RWPE2 (cell line): ENCODE measurements around the gene TEFM.
"Not testable (repeated sequence)": the region's sequence is repeated elsewhere in the genome, so short reads cannot be mapped to it uniquely, and the experiment has no call there.

Source experiments
- ATAC-seq: fragments of 200-7000 bp; cut with Tn5 transposase; 3 replicates; pipeline ENCODE4 v1.9.1; 2021; ENCODE audit warnings: low read depth
- DNase-seq: peaks from one replicate; pipeline ENCODE4 v3.0.0-alpha.2; 2020; ENCODE audit warnings: low spot score
- H3K27ac ChIP-seq: fragments of 450-650 bp; 2 replicates; pipeline ENCODE4 v1.5.1; 2017; ENCODE audit warnings: mild to moderate bottlenecking; ENCODE audit not compliant: poor library complexity, severe bottlenecking
- H3K27me3 ChIP-seq: fragments of 250-450 bp; sonication (Bioruptor Pico); 2 replicates; pipeline ENCODE4 v1.5.1; 2021; ENCODE audit warnings: mild to moderate bottlenecking, moderate library complexity; ENCODE audit not compliant: insufficient read depth, poor library complexity, severe bottlenecking
- H3K36me3 ChIP-seq: fragments of 250-450 bp; sonication (Bioruptor Pico); 2 replicates; pipeline ENCODE4 v1.5.1; 2020; ENCODE audit warnings: low read depth, mild to moderate bottlenecking, moderate library complexity
- H3K4me1 ChIP-seq: fragments of 250-450 bp; sonication (Bioruptor Pico); 2 replicates; pipeline ENCODE4 v1.5.1; 2021; ENCODE audit warnings: mild to moderate bottlenecking, moderate library complexity; ENCODE audit not compliant: insufficient read depth, poor library complexity, severe bottlenecking
- H3K4me3 ChIP-seq: fragments of 250-450 bp; sonication (Bioruptor Pico); 2 replicates; pipeline ENCODE4 v1.5.1; 2021; ENCODE audit warnings: mild to moderate bottlenecking, moderate library complexity; ENCODE audit not compliant: severe bottlenecking
- H3K9me3 ChIP-seq: fragments of 250-450 bp; sonication (Bioruptor Pico); 2 replicates; pipeline ENCODE4 v1.5.1; 2021; ENCODE audit warnings: mild to moderate bottlenecking, moderate library complexity; ENCODE audit not compliant: severe bottlenecking
- CTCF ChIP-seq: fragments of 450-650 bp; IDR thresholded peaks from one replicate; pipeline ENCODE4 v1.5.1; 2017; ENCODE audit warnings: mild to moderate bottlenecking, moderate library complexity; ENCODE audit not compliant: poor library complexity, severe bottlenecking

Gene TEFM

DNA sequence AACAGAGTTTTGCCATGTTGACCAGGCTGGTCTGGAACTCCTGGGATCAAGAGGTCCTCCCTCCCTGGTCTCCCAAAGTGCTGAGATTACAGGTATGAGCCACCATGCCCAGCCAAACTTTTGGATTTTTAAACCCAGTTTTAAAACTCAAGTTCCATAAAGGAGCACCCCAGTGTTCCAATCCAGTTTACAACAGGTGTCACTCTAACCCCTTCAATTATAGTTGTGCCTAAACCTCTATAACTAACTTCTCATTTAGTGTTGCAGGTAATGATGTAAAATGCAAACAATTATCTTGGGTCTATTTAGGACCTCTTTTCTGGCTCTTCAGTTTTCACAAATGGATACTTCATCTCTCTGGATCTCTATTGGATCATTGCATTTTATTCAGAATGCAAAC, 7.9 kb upstream of the TEFM start:
- no peaks in the 10 kb centered on the region for H3K9me3 ChIP-seq
- H3K27ac ChIP-seq = no peak overlapping the region
- no peaks in the 10 kb centered on the region for H3K36me3 ChIP-seq
- H3K4me1 ChIP-seq = no peaks in the 10 kb centered on the region
- DNase-seq (no peak), ATAC-seq (no peak)
- no peak for TF ChIP-seq CTCF
- H3K27me3 ChIP-seq = no peaks in the 10 kb centered on the region
- H3K4me3 ChIP-seq = no peak overlapping the region

DNA sequence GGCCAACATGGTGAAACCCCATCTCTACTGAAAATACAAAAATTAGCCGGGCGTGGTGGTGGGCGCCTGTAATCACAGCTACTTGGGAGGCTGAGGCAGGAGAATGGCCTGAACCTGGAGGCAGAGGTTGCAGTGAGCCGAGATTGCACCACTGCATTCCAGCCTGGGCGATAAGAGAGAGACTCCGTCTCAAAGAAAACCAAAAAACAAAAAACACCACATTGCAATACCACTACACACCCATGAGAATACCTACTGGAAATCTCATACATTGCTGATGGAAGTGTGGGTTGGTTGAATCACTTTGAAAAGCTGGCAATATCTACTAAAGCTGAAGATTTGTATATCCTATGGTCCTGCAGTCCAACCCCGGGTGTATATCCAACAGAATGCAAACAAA, 4.1 kb upstream of the TEFM start:
- DNase-seq, H3K36me3 ChIP-seq, H3K27me3 ChIP-seq, H3K4me1 ChIP-seq, H3K9me3 ChIP-seq, ATAC-seq, H3K27ac ChIP-seq, H3K4me3 ChIP-seq: not testable (repeated sequence)

GRCh38 chr17:30908717-30909420, 2.8 kb upstream of the TEFM start:
- Histone ChIP-seq H3K4me1 (peaks cover 3% of the 10 kb centered on the region), H3K4me3 (no peak overlapping the region), H3K9me3 (no peaks in the 10 kb centered on the region), H3K36me3 (peaks cover 5% of the 10 kb centered on the region), H3K27ac (no peak overlapping the region), H3K27me3 (no peaks in the 10 kb centered on the region)
- no peak for TF ChIP-seq CTCF
- no peak for DNase-seq
- no peak for ATAC-seq

- TF ChIP-seq CTCF = no peak
- H3K4me3 ChIP-seq = peak overlapping the region; percentile 70
- H3K4me1 ChIP-seq = peaks cover 3% of the 10 kb centered on the region
- H3K27me3 ChIP-seq = no peaks in the 10 kb centered on the region
- ATAC-seq (peak; percentile 43), DNase-seq (no peak)
- peak overlapping the region; percentile 64 for H3K27ac ChIP-seq
- H3K36me3 ChIP-seq = peaks cover 29% of the 10 kb centered on the region
- no peaks in the 10 kb centered on the region for H3K9me3 ChIP-seq
These were observed 317 bp downstream of the TEFM start for GRCh38 chr17:30905742-30906100.

- no peak for TF ChIP-seq CTCF
- Histone ChIP-seq H3K4me3 (no peak overlapping the region), H3K27ac (no peak overlapping the region), H3K9me3 (no peaks in the 10 kb centered on the region), H3K36me3 (peaks cover 78% of the 10 kb centered on the region), H3K4me1 (no peaks in the 10 kb centered on the region), H3K27me3 (no peaks in the 10 kb centered on the region)
- ATAC-seq = no peak
- DNase-seq = no peak
These were observed 8.7 kb downstream of the TEFM start for GRCh38 chr17:30897311-30897710.
